Osteoblast (primary cell): Measurements from ENCODE around the gene WDFY4. TPM values are rescaled to one million over a fixed set of nuclear protein-coding genes. Genes with fewer than 3 reads are reported as not detected.

Experiments
- DNase-seq: peaks from one replicate; pipeline ENCODE4 v3.0.0; 2011; ENCODE audit warnings: low spot score, mixed read lengths; ENCODE audit not compliant: insufficient read length; ENCODE audit errors: missing footprints
- H2AFZ ChIP-seq: 2 replicates; pipeline ENCODE4 v1.6.0; 2011; ENCODE audit warnings: mild to moderate bottlenecking, low read length
- H3K27ac ChIP-seq: 2 replicates; pipeline ENCODE4 v1.5.1; 2011; ENCODE audit warnings: mild to moderate bottlenecking, low read depth, low read length, moderate library complexity
- H3K27me3 ChIP-seq: 2 replicates; pipeline ENCODE4 v1.6.0; 2012; ENCODE audit warnings: mild to moderate bottlenecking, control low read depth, inconsistent platforms, low read length, moderate library complexity; ENCODE audit not compliant: insufficient read depth
- H3K36me3 ChIP-seq: 2 replicates; pipeline ENCODE4 v1.5.1; 2011; ENCODE audit warnings: mild to moderate bottlenecking, low read length, control low read depth, moderate library complexity; ENCODE audit not compliant: insufficient read depth
- H3K4me1 ChIP-seq: 2 replicates; pipeline ENCODE4 v1.5.1; 2011; ENCODE audit warnings: mild to moderate bottlenecking, low read length, control low read depth, moderate library complexity; ENCODE audit not compliant: insufficient read depth
- H3K4me2 ChIP-seq: 2 replicates; pipeline ENCODE4 v1.6.0; 2011; ENCODE audit warnings: mild to moderate bottlenecking, low read length; ENCODE audit not compliant: insufficient read depth
- H3K4me3 ChIP-seq: fragments of 200-600 bp; sonication (generic); 3 replicates; pipeline ENCODE4 v1.5.1; 2012; ENCODE audit warnings: mild to moderate bottlenecking, low read length, inconsistent platforms; ENCODE audit not compliant: insufficient read depth
- H3K79me2 ChIP-seq: 2 replicates; pipeline ENCODE4 v1.6.0; 2012; ENCODE audit warnings: mild to moderate bottlenecking, low read length, control low read depth, inconsistent platforms; ENCODE audit not compliant: insufficient read depth
- H3K9me3 ChIP-seq: 2 replicates; pipeline ENCODE4 v1.5.1; 2011; ENCODE audit warnings: low read depth, low read length, control low read depth
- H4K20me1 ChIP-seq: 2 replicates; pipeline ENCODE4 v1.6.0; 2012; ENCODE audit warnings: mild to moderate bottlenecking, low read length, control low read depth; ENCODE audit not compliant: insufficient read depth
- total RNA-seq: library from RNA; depleted of rRNA; stranded (reverse); fragments of >200 nt; gene quantifications from 2 replicates; pipeline ENCODE4 v1.2.3, GENCODE V29; 2012
- TF ChIP-seq, protein P1 (sequence below): IDR thresholded peaks from 2 replicates; pipeline ENCODE4 v1.5.1; 2011; ENCODE audit warnings: mild to moderate bottlenecking, low read depth, low read length, moderate library complexity; ENCODE audit errors: extremely low read depth

Gene WDFY4
- total RNA-seq, 1 donor, result 0.36 TPM

DNA sequence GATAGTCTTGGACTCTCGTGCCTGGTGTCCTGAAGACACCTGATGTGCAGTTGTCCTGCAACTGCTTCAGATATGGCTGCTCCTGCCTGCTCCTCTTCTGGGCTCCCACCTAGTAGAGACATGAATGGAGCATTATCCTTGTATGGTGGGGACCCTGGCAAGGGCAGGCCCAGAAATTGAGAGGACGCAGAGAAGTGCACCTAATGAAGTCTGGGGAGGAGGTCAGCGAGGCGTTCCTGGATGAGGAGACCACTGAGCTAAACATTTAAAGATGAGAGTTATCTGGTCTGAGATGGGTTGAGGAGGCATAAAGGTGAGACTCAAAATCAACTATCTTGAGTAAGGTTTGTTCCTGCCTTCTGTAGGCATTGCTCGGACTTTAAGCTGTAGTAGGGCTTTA, 66.3 kb downstream of the WDFY4 start:
- no peak for DNase-seq
- H3K4me2 ChIP-seq, result no peak overlapping the region
- H3K4me3 ChIP-seq, result no peak overlapping the region
- TF ChIP-seq, protein P1, sequence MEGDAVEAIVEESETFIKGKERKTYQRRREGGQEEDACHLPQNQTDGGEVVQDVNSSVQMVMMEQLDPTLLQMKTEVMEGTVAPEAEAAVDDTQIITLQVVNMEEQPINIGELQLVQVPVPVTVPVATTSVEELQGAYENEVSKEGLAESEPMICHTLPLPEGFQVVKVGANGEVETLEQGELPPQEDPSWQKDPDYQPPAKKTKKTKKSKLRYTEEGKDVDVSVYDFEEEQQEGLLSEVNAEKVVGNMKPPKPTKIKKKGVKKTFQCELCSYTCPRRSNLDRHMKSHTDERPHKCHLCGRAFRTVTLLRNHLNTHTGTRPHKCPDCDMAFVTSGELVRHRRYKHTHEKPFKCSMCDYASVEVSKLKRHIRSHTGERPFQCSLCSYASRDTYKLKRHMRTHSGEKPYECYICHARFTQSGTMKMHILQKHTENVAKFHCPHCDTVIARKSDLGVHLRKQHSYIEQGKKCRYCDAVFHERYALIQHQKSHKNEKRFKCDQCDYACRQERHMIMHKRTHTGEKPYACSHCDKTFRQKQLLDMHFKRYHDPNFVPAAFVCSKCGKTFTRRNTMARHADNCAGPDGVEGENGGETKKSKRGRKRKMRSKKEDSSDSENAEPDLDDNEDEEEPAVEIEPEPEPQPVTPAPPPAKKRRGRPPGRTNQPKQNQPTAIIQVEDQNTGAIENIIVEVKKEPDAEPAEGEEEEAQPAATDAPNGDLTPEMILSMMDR, result no peak
- H4K20me1 ChIP-seq, result no peaks in the 10 kb centered on the region
- H3K36me3 ChIP-seq, result no peaks in the 10 kb centered on the region
- H3K27me3 ChIP-seq, result peaks cover 7% of the 10 kb centered on the region
- no peaks in the 10 kb centered on the region for H3K79me2 ChIP-seq
- H3K4me1 ChIP-seq, result no peaks in the 10 kb centered on the region
- H3K27ac ChIP-seq, result no peak overlapping the region
- no peaks in the 10 kb centered on the region for H3K9me3 ChIP-seq
- H2AFZ ChIP-seq, result no peak overlapping the region

- no peak overlapping the region for H3K4me2 ChIP-seq
- H4K20me1 ChIP-seq, result no peaks in the 10 kb centered on the region
- peaks cover 8% of the 10 kb centered on the region for H3K27me3 ChIP-seq
- TF ChIP-seq, protein P1, result no peak
- no peak overlapping the region for H3K27ac ChIP-seq
- no peaks in the 10 kb centered on the region for H3K36me3 ChIP-seq
- H2AFZ ChIP-seq, result no peak overlapping the region
- no peak for DNase-seq
- H3K4me1 ChIP-seq, result no peaks in the 10 kb centered on the region
- no peaks in the 10 kb centered on the region for H3K9me3 ChIP-seq
- H3K79me2 ChIP-seq, result no peaks in the 10 kb centered on the region
- no peak overlapping the region for H3K4me3 ChIP-seq
Measured at GRCh38 chr10:48751730-48752129, 67.1 kb downstream of the WDFY4 start.

- Histone ChIP-seq H3K36me3 (no peaks in the 10 kb centered on the region), H3K4me1 (no peaks in the 10 kb centered on the region), H4K20me1 (no peaks in the 10 kb centered on the region), H3K27ac (no peak overlapping the region), H3K4me3 (no peak overlapping the region), H3K9me3 (no peaks in the 10 kb centered on the region), H3K4me2 (no peak overlapping the region), H3K27me3 (peaks cover 21% of the 10 kb centered on the region), H3K79me2 (no peaks in the 10 kb centered on the region), H2AFZ (no peak overlapping the region)
- TF ChIP-seq, protein P1, result no peak
- no peak for DNase-seq
Measured at GRCh38 chr10:48758411-48758810, 73.7 kb downstream of the WDFY4 start.

GRCh38 chr10:48759113-48759901, 74.6 kb downstream of the WDFY4 start:
- Histone ChIP-seq H3K4me2 (no peak overlapping the region), H3K4me3 (no peak overlapping the region), H3K9me3 (no peaks in the 10 kb centered on the region), H3K27me3 (peaks cover 21% of the 10 kb centered on the region), H3K36me3 (no peaks in the 10 kb centered on the region), H3K27ac (no peak overlapping the region), H2AFZ (no peak overlapping the region), H3K79me2 (no peaks in the 10 kb centered on the region), H3K4me1 (no peaks in the 10 kb centered on the region), H4K20me1 (no peaks in the 10 kb centered on the region)
- DNase-seq, result no peak
- TF ChIP-seq, protein P1, result no peak
